Sigmoid colon (tissue), 7 donors: Measurements from ENCODE around the gene DDX43. TPM values are rescaled to one million over a fixed set of nuclear protein-coding genes. Genes with fewer than 3 reads are reported as not detected.

ENCODE experiments used
- DNase-seq: peaks from one replicate; pipeline ENCODE4 v3.0.0-alpha.2; 2019
- H3K27ac ChIP-seq, 4 donors: fragments of 200-600 bp; sonication (generic); one replicate each; pipeline ENCODE4 v1.5.1; 2016 to 2019; ENCODE audit warnings: mild to moderate bottlenecking in 1 of 4
- H3K27me3 ChIP-seq, 3 donors: fragments of 200-600 bp; sonication (generic); one replicate each; pipeline ENCODE4 v1.5.1; 2019; ENCODE audit warnings: mild to moderate bottlenecking in 1 of 3
- H3K36me3 ChIP-seq, 4 donors: fragments of 200-600 bp; sonication (generic); one replicate each; pipeline ENCODE4 v1.5.1; 2016 to 2019
- H3K4me1 ChIP-seq, 4 donors: fragments of 200-600 bp; sonication (generic); one replicate each; pipeline ENCODE4 v1.5.1; 2017 to 2019
- H3K4me3 ChIP-seq, 4 donors: fragments of 200-600 bp; sonication (generic); one replicate each; pipeline ENCODE4 v1.5.1; 2017 to 2019; ENCODE audit warnings: mild to moderate bottlenecking in 2 of 4, moderate library complexity in 1 of 4
- H3K9me3 ChIP-seq, 4 donors: fragments of 200-600 bp in 3 of 4; sonication (generic) in 3 of 4; one replicate each; pipeline versions ENCODE4 v1.5.1 to v1.6.1; 2013 to 2019
- CTCF ChIP-seq, 4 experiments: fragments of 450-650 bp in 3 of 4; fragments of 200-600 bp in 1 of 4; IDR thresholded peaks; one replicate each; pipeline ENCODE4 v1.5.1; 2016 to 2019; ENCODE audit warnings: antibody characterized with exemption in 4 of 4, mild to moderate bottlenecking in 3 of 4, moderate library complexity in 2 of 4
- EP300 ChIP-seq, 4 donors: sonication (generic); formaldehyde crosslinking; IDR thresholded peaks; one replicate each; pipeline ENCODE4 v1.6.1; 2017; ENCODE audit warnings: antibody characterized with exemption in 4 of 4
- POLR2A ChIP-seq, 2 donors: fragments of 450-650 bp; IDR thresholded peaks; one replicate each; pipeline ENCODE4 v1.6.1; 2016; ENCODE audit warnings: antibody characterized with exemption in 2 of 2, mild to moderate bottlenecking in 2 of 2, moderate library complexity in 2 of 2
- POLR2AphosphoS5 ChIP-seq, 4 donors: sonication (generic); formaldehyde crosslinking; IDR thresholded peaks; one replicate each; pipeline ENCODE4 v1.6.1; 2017; ENCODE audit warnings: antibody characterized with exemption in 4 of 4
- WGBS, 2 donors: extraction: QIAGEN DNeasy Blood & Tissue Kit; methylation state at CpG; one replicate each; pipeline ENCODE4 v1.1.7; 2013; 5-methylcytosine and 5-hydroxymethylcytosine counted together
- intact Hi-C: fragments of 100-400 bp; cut with DNase I; formaldehyde crosslinking; loops from one replicate; pipeline ENCODE4 v1.15.1; 2023
- polyA plus RNA-seq, 3 donors: library from polyadenylated mRNA; stranded (reverse); fragments of 200-250 nt; gene quantifications; one replicate each; pipeline ENCODE4 v1.2.3, GENCODE V29; 2013
- total RNA-seq, 4 donors: library from RNA; depleted of rRNA; stranded (reverse); fragments of >200 nt; gene quantifications; one replicate each; pipeline ENCODE4 v1.1.0, GENCODE V29; 2016
- donor health status: healthy with polysubstance abuse.
- donor health status: Bipolar disorder and iron deficiency.
- donor health status: healthy.

The DDX43 gene
- total and polyA plus RNA-seq, 7 donors, result 0.73 to 9.4 (median 1.3) TPM; not detected in 1

DNA sequence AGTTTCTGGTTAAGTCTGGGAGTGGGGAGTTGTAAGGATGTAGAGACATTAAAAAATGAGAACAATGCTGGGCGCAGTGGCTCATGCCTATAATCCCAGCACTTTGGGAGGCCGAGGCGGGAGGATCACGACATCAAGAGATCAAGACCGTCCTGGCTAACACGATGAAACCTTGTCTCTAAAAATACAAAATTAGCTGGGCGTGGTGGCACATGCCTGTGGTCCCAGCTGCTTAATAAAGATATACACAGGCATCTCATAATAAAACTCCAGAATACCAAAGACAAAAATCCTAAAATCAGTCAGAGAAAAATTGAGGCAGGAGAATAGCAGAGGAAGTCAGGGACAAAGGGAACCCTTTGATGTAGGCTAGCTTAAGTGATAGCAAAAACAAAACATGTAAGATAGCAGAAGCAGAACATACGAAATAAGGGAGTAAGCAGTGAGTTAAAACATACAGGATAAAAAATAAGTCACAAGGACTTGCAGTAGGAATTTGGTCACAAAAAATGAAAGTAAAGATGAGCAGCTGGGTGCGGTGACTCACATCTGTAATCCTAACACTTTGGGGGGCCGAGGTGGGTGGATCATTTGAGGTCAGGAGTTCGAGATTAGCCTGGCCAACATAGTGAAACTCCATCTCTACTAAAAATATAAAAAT lies 23.6 kb downstream of the DDX43 start:
- no peaks in the 10 kb centered on the region for H3K4me1 ChIP-seq
- H3K36me3 ChIP-seq, result peaks cover 0 to 18% (median 0%) of the 10 kb centered on the region in 4 donors
- intact Hi-C loops, result no loop called here
- DNase-seq, result no peak
- 87 to 92% methylated on average over 11 of the region's 11 CpGs for whole genome bisulfite sequencing, 2 donors
- no peaks in the 10 kb centered on the region for H3K9me3 ChIP-seq
- H3K4me3 ChIP-seq, result no peak overlapping the region
- H3K27me3 ChIP-seq, result no peaks in the 10 kb centered on the region
- TF ChIP-seq CTCF (IDR thresholded peaks at IDR 0.05) (no peak), POLR2A (IDR thresholded peaks at IDR 0.05) (no peak), EP300 (IDR thresholded peaks at IDR 0.05) (no peak), POLR2AphosphoS5 (IDR thresholded peaks at IDR 0.05) (no peak)
- H3K27ac ChIP-seq, result no peak overlapping the region

DNA sequence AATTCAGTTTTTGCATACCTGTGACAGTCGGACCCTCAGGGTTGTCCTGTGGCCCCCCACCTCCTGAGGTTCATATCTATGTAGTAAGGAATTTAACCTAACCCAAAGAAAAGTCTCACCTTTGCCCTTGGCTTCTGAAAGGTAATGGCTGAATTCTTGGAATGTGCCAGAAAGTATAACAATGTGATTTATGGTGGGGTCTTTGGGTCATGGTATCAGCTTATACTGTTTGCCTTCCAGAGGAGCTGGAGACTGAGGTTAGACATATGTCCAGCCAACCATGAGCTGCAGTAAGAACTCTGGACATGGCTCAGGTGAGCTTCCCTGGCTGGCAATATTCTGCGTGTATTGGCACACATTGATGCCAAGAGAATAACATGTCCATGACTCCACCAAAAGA lies 26.9 kb downstream of the DDX43 start:
- Histone ChIP-seq H3K27ac (no peak overlapping the region), H3K27me3 (no peaks in the 10 kb centered on the region), H3K9me3 (no peaks in the 10 kb centered on the region), H3K4me1 (no peaks in the 10 kb centered on the region), H3K4me3 (no peak overlapping the region), H3K36me3 (peaks cover 0 to 38% (median 0%) of the 10 kb centered on the region in 4 donors)
- 84 to 89% methylated on average over 2 of the region's 2 CpGs for WGBS, 2 donors
- TF ChIP-seq CTCF (IDR thresholded peaks at IDR 0.05), result no peak
- TF ChIP-seq POLR2A (IDR thresholded peaks at IDR 0.05), result no peak
- TF ChIP-seq EP300 (IDR thresholded peaks at IDR 0.05), result no peak
- TF ChIP-seq POLR2AphosphoS5 (IDR thresholded peaks at IDR 0.05), result no peak
- intact Hi-C loops, result no loop called here
- DNase-seq, result no peak

DNA sequence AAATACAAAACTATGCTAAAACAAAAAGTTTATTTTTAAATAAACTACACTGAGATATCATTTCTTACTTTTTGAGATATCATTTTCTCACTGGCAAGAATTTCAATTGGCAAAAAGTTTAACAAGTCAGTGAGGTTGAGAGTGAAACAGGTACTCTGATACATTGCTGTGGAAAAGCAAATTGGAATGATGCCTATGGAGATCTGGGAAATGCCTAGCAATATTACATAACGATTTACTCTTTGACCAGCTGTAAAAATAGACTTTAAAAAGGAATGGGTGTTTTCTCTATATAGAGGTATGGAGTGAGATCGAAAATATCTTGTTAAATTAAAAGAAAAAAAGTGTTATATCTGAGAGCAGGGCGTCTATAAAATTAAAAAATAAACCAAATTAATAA lies 40.6 kb downstream of the DDX43 start:
- H3K27me3 ChIP-seq, result no peaks in the 10 kb centered on the region
- intact Hi-C loops, result no loop called here
- H3K27ac ChIP-seq, result no peak overlapping the region
- peaks cover 0 to 63% (median 3%) of the 10 kb centered on the region in 4 donors for H3K36me3 ChIP-seq
- H3K4me1 ChIP-seq, result no peaks in the 10 kb centered on the region
- no peak overlapping the region for H3K4me3 ChIP-seq
- 69 to 92% methylated on average over 3 of the region's 3 CpGs for WGBS, 2 donors
- TF ChIP-seq CTCF (IDR thresholded peaks at IDR 0.05) (no peak), POLR2A (IDR thresholded peaks at IDR 0.05) (no peak), EP300 (IDR thresholded peaks at IDR 0.05) (no peak), POLR2AphosphoS5 (IDR thresholded peaks at IDR 0.05) (no peak)
- DNase-seq, result no peak
- H3K9me3 ChIP-seq, result no peaks in the 10 kb centered on the region

GRCh38 chr6:73443555-73443954 lies 48.9 kb downstream of the DDX43 start:
- no peak overlapping the region for H3K4me3 ChIP-seq
- 96 to 98% methylated on average over 3 of the region's 3 CpGs for WGBS, 2 donors
- no peaks in the 10 kb centered on the region for H3K4me1 ChIP-seq
- DNase-seq, result no peak
- H3K27me3 ChIP-seq, result no peaks in the 10 kb centered on the region
- no peak overlapping the region for H3K27ac ChIP-seq
- H3K36me3 ChIP-seq, result peaks cover 0 to 40% (median 7%) of the 10 kb centered on the region in 4 donors
- H3K9me3 ChIP-seq, result no peaks in the 10 kb centered on the region
- intact Hi-C loops, result no loop called here
- TF ChIP-seq EP300 (IDR thresholded peaks at IDR 0.05), result no peak
- TF ChIP-seq POLR2A (IDR thresholded peaks at IDR 0.05), result no peak

DNA sequence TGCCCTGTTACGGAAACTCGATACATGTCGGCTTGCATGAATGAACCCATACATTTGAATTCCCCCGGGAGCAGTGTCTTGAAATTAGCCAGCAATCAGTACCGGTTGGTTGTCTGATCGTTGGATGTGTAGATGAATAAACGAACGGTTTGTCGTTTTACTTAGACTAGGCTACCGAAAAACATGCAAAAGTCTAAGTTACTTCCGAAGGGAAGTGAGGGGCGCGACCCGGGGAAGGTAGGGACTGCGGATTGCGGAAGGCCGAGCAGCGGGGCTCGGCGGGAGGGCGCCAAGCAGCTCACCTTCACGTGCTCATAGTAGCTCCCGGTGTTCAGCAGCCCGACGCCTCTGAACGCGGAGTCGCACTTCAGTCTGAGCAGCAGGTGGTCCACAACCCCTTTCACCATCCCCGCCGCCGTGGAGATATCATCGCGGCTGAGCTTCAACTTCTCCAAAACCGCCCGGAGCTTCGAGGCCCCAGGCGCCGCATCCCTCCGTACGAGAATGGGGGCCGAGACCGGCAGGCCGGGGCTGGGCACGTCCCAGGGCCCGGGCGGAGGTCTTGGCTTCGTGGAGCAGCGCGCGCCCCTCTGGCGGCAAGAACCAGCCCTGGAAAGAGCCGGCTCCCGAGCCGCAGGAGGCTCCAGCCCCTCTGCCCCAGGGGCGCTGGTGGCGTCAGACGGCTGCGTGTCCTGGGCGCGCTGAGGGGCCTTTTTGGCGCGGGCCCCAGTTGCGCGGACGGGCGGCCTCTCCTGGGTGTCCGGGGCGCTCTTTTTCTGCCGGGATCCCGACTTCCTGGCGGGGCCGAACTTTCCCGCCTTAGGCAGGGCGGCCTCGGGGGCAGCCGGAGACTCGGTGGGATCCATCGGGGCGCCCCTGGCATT lies 56.8 kb downstream of the DDX43 start:
- Histone ChIP-seq H3K4me3 (peak overlapping the region; percentile 60 to 81 (median 68)), H3K9me3 (no peaks in the 10 kb centered on the region), H3K27ac (peak overlapping the region; percentile 78 to 85 (median 81)), H3K36me3 (no peaks in the 10 kb centered on the region), H3K27me3 (no peaks in the 10 kb centered on the region), H3K4me1 (peaks cover 0 to 22% (median 6%) of the 10 kb centered on the region in 4 donors)
- TF ChIP-seq CTCF (IDR thresholded peaks at IDR 0.05) (no peak), POLR2AphosphoS5 (IDR thresholded peaks at IDR 0.05) (peak in 2 of 4 donors; percentile 5 to 8)
- 2 to 10% methylated on average over 79 of the region's 79 CpGs for WGBS, 2 donors
- peak; percentile 70 for DNase-seq
- intact Hi-C loops, result no loop called here
